Measurements from ENCODE around the gene RNF7. TPM values are rescaled to one million over a fixed set of nuclear protein-coding genes. Genes with fewer than 3 reads are reported as not detected.

RNF7 gene
- total and polyA plus RNA-seq, 2 of the 13 experiments (the other 11 are each of a cell fraction or from before 2014, with no cell fraction given): 66.4 to 94.7 TPM

GRCh38 chr3:141738022-141738890, at the start of gene RNF7 (continued):
- TF ChIP-seq ZNF292 (CRISPR knock-in tag; IDR thresholded peaks at IDR 0.05; ENCODE audit: borderline replicate concordance, low read depth) (peak; percentile 69; the same call in 1 of the 2 replicates), ZNF878 (CRISPR knock-in tag; IDR thresholded peaks at IDR 0.05) (no peak), BCL3 (CRISPR knock-in tag; IDR thresholded peaks at IDR 0.05) (peak; percentile 88), IKZF1 (IDR thresholded peaks at IDR 0.05) (no peak), EED (CRISPR knock-in tag; IDR thresholded peaks at IDR 0.05) (0 out of 2 replicates have a peak, but pooled peaks have one; percentile 70), RFXANK (CRISPR knock-in tag; IDR thresholded peaks at IDR 0.05) (peak; percentile 59; the same call in 1 of the 2 replicates), ZMYM3 (CRISPR knock-in tag; IDR thresholded peaks at IDR 0.05) (peak; percentile 36; the same call in 1 of the 2 replicates), ATF1 (CRISPR knock-in tag; IDR thresholded peaks at IDR 0.05) (peak; percentile 86), ZNF704 (CRISPR knock-in tag; IDR thresholded peaks at IDR 0.05; ENCODE audit: borderline replicate concordance) (peak; percentile 58; the same call in 1 of the 2 replicates), GMEB1 (CRISPR knock-in tag; IDR thresholded peaks at IDR 0.05; ENCODE audit: borderline replicate concordance) (peak; percentile 92), SYNCRIP (IDR thresholded peaks at IDR 0.05; ENCODE audit: insufficient read depth, low read depth, low read length) (no peak), BRCA1 (CRISPR knock-in tag; IDR thresholded peaks at IDR 0.05) (peak; percentile 33; the same call in 1 of the 2 replicates), ZFP62 (CRISPR knock-in tag; IDR thresholded peaks at IDR 0.05) (no peak), ZFP90 (CRISPR knock-in tag; IDR thresholded peaks at IDR 0.05; ENCODE audit: borderline replicate concordance) (peak; percentile 75; the same call in 1 of the 2 replicates), ZSCAN20 (CRISPR knock-in tag; IDR thresholded peaks at IDR 0.05; ENCODE audit: borderline replicate concordance) (peak; percentile 78), RNF2 (conservative IDR thresholded peaks at IDR 0.05; ENCODE audit: low read depth) (peak; percentile 68; the same call in 1 of the 2 replicates), NR3C1 (CRISPR knock-in tag; IDR thresholded peaks at IDR 0.05) (0 out of 2 replicates have a peak, but pooled peaks have one; percentile 9), ZNF335 (CRISPR knock-in tag; IDR thresholded peaks at IDR 0.05) (peak; percentile 71), FOSL2 (CRISPR knock-in tag; IDR thresholded peaks at IDR 0.05) (peak; percentile 60), ZNF121 (CRISPR knock-in tag; IDR thresholded peaks at IDR 0.05) (peak; percentile 86), ZNF792 (CRISPR knock-in tag; IDR thresholded peaks at IDR 0.05) (peak; percentile 81), FOXP1 (IDR thresholded peaks at IDR 0.05) (no peak), FOXP1 (CRISPR knock-in tag; IDR thresholded peaks at IDR 0.05) (no peak), GZF1 (CRISPR knock-in tag; IDR thresholded peaks at IDR 0.05) (no peak)
- TF ChIP-seq, protein P1, sequence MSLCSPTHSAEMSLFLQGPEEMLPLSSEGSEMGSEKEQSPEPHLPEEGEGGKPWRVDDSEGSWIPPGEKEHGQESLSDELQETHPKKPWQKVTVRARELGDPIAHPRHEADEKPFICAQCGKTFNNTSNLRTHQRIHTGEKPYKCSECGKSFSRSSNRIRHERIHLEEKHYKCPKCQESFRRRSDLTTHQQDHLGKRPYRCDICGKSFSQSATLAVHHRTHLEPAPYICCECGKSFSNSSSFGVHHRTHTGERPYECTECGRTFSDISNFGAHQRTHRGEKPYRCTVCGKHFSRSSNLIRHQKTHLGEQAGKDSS (CRISPR knock-in tag; IDR thresholded peaks at IDR 0.05; ENCODE audit: borderline replicate concordance, low read depth): peak; percentile 71; the same call in 1 of the 2 replicates
- TF ChIP-seq, protein P2, sequence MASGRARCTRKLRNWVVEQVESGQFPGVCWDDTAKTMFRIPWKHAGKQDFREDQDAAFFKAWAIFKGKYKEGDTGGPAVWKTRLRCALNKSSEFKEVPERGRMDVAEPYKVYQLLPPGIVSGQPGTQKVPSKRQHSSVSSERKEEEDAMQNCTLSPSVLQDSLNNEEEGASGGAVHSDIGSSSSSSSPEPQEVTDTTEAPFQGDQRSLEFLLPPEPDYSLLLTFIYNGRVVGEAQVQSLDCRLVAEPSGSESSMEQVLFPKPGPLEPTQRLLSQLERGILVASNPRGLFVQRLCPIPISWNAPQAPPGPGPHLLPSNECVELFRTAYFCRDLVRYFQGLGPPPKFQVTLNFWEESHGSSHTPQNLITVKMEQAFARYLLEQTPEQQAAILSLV (CRISPR knock-in tag; IDR thresholded peaks at IDR 0.05; ENCODE audit: borderline replicate concordance): no peak
